Measurements from ENCODE around the gene PHOX2B.

The PHOX2B gene

DNA sequence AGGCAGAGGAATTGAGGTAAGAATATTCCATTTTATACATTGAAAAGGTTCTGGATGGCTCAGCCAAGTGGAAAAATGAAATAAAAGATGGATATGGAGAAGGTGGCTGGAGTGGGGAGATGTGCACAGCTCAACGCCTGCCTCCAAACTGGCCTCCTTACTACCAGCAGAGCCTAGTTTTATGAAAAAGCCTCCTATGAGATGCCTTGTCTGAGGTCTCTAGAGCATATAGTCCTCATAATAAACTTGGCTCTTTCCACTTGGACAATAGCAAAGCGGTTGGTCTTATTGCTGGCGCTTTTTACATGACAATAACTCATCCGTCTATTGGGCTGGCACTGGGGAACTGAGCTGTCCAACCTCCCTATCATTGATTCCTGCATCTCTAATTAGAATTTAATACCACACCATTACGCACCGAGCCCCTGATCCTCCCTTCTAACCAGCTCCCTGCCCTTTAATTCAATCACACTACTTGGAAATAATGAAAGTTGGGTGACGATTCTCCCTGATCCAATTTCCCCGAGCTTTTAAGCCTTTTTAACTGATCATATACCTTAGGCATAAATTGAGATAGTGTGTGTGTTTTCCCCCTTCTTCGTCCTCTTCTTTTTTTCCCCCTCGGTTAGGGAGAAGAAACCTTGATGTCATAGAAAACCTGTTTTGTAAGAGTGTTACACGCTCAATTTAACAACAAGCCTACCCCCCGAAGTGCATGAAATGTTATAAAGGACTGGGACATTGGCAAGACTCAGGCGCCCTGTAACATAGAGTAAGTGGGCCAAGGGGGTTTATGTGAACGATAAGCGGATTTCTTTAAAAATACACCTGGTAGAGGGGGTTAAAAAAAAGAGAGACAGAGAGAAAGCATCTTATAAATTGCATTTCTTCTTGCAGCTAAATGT is at the start of gene PHOX2B:
Gene PHOX2B, minus strand, starts transcription at position 155 of the 905 bp plus-strand sequence. Its CDS starts 115 bp downstream, at position 40.
- DNase-seq (ENCODE audit: extremely low read depth in 1 of 2, low read depth in 1 of 2) = no peak

DNA sequence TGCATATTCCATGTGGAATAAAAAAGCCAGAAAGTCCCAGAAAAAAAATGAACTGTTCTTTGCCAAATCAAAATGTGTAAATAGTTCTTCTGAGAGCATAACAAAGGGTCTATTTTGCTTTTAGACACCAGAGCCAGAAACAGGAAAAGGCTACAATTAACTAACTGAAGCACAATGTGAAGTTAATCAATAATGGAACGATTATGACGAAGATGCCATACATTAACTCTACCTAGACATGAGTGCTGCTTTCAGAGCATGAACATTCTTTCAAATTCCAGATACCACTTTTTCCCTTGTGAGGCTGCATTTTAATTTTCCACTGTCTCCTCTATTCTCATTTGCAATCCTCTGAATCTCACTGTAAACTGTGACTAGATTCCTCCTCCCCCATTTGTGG is 48.7 kb upstream of the PHOX2B start:
- DNase-seq (ENCODE audit: extremely low read depth in 1 of 2, low read depth in 1 of 2) = no peak

DNA sequence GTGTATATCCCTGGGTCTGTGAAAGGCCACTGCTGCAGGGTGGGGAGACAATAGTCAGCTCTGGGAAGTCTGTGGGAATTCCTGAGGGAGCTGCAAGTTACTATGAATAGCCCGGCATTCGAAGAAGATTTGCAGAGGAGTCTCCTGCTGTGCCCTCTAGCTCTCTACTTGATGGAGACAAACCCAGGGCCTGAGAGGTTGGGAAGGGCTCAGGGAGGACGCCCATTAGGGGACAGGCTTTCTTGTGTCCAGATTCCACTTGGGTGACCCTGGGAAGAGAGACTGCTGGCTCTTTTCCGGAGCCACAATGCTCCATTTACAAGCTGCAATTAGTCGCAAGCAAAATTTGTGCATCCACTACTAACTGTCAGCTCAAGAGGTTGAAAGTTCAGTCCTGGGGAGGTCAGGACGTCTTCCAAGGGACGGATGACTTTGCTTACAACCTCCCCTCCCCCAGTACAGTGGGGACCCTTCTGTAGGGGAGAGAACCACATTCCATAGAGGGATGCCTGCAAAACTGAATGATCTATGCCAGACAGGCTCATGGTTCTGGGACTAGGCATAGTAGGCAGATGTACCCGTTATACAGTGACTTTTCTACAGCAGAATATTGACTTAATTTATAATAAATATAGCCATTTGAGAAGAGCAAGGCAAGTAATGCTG is 48.2 kb upstream of the PHOX2B start:
- no peak for DNase-seq (ENCODE audit: extremely low read depth in 1 of 2, low read depth in 1 of 2)

DNA sequence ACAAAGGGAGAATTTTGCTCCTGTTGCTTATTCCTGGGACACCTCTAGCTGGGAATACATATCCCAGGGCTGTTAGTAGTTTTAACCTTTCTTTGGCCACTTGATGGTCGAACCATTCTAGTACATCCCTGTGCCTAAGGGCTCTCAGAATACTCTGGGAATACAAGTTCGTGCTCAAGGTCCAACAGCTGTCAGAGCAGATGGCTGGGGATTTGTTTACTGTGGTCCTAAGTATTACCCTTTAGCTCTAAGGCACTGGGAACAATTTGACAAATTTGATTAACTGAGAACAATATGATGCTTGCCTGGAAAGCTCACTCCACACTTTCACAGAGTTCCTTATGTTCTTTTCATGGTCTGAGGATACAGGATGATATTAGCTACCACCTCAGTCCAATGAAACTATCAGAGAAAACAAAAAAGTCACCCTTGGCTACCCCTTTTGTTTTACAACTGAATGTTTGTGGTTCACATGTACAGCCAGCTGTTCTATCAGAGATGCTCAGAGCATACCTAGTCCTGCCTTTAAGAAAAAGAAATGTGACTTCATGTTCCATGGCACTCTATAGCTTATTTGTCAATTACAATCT is 47.4 kb upstream of the PHOX2B start:
- DNase-seq (ENCODE audit: extremely low read depth in 1 of 2, low read depth in 1 of 2) = no peak

DNA sequence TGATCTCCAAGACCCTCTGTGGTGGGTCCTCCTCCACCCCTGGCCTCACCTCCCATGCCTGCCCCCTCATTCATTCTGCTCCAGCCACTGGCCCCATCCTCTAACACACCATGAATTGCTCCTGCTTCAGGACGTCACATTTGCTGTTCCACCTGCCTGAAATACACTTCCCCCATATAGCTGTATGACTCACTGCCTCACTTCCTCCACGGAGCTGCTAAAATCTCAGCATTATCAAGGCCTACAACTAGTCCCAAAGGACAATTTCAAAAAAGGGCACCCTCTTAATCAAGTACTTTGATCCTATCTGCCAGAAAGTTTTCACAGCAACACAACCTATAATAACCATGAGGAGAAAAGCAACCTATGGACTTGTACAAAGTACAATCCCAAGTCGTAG is 43.6 kb upstream of the PHOX2B start:
- DNase-seq (ENCODE audit: extremely low read depth in 1 of 2, low read depth in 1 of 2) = no peak

DNA sequence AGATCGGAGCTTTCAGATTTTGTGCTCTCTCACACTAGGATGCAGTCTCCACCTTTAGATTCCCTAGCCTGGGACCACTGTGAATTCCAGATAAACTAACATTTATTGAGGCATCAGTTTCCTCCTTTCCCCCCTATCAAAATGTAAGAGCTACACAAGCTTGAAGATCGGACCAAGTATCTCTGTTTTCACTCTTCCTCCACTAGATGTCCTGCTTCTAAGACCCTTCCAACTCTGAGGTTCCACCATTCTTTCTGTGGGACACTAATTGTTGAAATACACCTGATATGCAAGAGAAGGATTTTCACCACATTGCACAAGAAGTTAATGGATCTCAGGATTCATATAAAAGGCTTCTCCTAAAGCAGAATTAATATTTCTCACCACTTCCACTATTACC is 43.0 kb upstream of the PHOX2B start:
- DNase-seq (ENCODE audit: extremely low read depth in 1 of 2, low read depth in 1 of 2) = no peak

DNA sequence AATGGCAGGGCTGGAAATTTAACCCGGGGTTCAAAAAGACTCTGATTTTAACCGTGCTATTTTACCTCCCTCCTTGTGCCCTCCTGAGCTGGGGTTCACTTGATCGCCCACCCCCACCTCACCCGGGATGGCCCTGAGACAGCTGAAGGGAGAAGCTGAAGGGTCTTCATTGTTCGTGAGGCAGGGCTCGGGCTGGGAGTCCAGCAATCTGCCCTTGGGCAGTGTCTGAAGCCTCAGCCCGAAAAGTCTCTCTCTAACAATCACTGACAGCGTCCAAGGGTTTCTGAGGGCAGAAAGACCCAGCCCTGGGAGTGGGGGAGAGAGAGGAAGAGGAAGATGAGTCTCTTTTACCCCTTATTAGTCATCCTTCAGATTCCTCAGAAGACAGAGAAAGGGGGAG is 39.4 kb upstream of the PHOX2B start:
- no peak for DNase-seq (ENCODE audit: extremely low read depth in 1 of 2, low read depth in 1 of 2)

DNA sequence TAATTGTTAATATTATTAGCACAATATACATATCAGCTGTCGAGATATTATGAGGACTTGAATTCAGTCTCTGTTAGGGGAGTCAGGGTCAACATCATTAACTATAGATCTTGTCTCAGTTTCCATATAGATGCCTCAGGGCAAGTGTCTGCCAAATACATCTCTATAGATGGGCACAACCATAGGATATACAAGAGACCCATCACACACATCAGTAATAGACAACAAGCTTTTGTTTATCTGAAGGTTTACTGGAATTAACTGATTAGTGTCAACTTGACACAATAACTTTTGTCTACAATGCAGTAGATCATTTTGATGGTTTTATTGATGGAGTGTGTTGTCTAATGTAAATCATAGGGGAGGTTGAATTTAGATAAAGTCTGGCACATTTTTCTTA is 37.1 kb upstream of the PHOX2B start:
- no peak for DNase-seq (ENCODE audit: extremely low read depth in 1 of 2, low read depth in 1 of 2)

DNA sequence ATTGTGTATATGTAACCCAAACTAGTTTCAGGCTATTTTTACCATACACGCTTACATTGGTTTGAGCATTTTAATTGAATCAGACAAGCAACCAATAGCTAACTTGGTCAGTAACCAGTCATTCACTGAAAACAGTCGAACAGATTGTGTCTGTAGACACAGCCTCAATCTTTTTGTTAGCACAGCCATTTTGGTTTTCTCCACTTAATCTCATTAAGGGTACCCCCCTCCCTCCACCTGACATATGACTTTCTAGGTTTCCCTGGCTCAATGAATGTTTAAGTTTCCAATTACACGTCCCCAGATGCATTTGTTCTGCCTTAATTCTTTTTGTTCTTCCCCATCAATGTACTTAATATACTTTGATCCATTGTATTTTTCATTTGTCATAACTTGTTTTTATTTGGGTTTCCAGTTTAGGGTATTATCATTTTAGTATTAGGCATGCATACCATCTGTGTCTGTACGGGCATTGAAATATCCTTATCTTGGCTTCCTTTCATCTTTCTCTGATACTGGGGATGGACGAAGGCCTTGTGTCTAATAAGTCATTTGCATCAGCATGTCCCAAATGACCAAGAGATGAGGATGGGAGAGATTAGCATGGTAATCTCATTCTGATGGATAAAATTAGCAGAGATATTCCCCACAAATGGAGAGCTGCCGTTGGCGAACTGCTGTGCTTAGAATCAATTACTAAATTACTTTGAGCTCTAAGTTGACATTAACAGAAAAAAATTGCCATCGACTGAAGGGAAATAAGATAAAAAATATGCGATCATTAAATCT is 35.9 kb upstream of the PHOX2B start:
- no peak for DNase-seq (ENCODE audit: extremely low read depth in 1 of 2, low read depth in 1 of 2)

DNA sequence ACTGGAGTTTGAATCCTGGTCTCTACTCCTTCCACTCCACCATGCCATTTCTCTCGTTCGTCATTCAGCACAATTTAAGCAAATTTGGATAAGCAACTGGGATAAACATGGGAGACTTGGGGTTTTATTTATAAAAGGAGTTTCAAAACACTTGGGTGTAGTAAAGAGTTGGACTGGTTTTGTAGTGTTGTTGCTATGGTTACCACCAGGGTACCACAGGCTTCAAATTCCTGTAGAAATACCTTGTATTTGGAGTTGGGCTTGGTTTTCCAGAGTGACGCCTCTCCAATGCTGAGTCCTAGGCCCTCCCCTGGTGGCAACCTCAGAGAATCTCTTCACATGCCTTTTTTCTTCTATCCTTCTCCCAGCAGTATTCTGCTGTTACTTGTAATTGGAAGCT is 27.9 kb upstream of the PHOX2B start:
- no peak for DNase-seq (ENCODE audit: extremely low read depth in 1 of 2, low read depth in 1 of 2)

DNA sequence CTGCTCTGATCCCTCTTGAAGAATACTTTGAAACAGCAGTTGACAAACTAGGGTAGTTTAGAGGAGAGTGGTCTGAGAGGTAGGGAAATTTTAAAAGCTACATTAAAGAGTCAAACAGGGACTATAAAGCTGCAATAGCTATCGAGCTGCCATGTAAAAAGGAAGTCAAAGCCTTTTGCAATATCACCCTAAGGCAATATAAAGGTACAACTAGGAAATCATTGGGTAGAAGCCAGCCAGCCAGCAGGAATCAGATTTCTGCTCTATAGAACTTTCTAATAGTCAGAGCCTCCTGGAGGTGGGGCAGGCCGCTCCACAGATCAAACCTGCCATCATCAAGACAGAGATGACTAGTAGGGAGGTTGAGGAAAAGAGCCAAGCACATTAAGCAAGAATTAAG is 15.2 kb upstream of the PHOX2B start:
- no peak for DNase-seq (ENCODE audit: extremely low read depth in 1 of 2, low read depth in 1 of 2)

DNA sequence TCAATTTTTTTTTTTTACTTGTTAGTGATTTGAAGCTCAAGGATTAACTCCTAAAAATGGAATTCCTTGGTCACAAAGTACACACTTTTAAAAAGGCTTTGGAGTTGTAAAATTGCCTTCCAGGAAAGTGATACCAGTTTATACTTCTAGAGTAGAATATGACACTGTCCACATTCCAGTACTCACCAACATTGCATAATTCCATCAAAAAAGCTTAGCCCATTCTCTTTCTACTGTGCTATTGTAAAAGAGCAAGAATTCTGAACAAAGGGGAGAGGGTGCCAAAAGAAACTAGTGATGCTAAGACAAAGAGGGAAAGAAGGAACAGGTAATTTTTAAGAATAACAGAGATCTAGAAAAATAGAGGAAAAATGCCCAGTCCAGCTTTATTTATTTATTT is 10.4 kb upstream of the PHOX2B start:
- DNase-seq (ENCODE audit: extremely low read depth in 1 of 2, low read depth in 1 of 2) = no peak

DNA sequence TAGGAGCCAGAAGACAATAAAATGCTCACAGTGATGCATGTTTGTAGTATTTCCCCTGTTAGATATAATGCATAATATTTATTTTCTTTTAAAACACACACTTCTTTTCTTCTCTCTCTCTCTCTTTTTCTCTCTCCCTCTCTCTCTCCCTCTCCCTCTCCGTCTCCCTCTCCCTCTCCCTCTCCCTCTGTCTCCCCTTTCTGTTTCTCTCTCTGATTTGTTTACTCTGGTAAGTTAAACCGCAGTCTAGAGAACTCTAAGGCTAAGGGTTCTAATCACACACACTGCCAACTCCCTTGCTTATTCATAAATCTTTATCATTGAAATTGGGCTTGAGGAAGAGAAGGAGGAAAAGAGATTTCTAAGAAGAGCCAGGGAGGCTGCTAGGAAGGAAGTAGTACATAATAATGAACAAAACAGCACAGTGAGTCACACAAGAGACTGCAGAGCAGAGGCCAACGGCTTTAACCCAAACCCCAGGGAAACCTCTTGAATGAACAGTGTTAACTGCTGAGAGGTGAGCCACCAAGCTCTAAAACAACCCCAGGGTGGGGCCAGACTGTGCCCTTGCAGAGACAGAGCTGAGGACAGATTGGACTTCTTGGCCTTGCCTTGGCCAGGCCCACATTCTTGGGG is 9.1 kb upstream of the PHOX2B start:
- DNase-seq (ENCODE audit: extremely low read depth in 1 of 2, low read depth in 1 of 2) = no peak

DNA sequence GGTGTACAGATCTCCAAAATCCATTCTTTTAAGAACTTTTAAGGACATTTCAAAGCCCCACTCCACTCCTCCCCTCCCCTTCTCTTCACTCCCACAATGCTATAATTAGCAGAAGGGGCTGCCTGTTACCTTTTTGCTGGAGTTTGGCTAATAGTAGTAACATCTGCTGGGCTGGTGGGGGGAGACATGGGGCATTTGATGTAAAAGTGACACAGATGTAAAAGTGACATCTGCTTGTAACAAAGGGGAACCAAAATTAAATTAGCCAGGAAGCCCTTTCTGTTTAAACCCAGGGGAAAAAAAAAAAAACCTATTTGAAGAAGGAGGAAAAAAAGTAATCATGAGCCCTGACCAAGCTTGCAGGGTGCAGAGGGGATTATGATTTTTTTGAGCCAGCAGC is 5.4 kb upstream of the PHOX2B start:
- no peak for DNase-seq (ENCODE audit: extremely low read depth in 1 of 2, low read depth in 1 of 2)

DNA sequence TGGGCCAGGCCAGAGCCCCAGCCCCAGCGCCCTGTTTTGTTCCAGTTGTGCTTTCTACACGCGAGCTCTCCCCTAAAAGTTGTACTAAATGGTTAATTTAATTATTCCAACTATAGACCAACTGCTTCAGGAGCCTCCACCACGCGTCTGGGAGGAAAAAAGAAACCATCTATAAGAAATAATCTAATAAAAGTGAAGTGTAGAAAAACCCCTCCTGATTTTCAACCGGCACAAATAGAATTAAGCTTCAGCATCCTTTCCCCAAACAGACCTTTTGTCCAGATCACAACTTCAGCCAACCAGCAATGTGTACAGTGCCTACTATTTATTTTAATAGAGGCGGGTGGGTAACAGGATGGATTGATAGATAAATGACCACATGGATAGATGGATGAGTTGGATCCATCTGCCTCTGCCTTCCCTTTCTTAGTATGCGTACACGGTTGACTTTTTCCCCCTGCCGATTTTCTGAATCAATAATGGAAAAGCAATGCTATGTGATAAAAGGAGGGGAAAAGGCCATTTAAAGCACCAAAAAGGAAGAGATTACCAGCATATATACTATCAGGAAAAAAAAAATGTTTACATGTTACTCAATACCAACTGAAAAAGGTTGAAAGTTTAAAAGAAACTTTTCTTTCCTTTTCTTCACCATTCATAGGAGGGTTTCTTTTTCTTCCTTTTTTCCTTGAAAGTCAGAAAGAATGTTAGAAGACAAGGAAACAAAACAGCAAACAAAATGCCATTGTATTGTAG is 3.7 kb upstream of the PHOX2B start:
- no peak for DNase-seq (ENCODE audit: extremely low read depth in 1 of 2, low read depth in 1 of 2)

DNA sequence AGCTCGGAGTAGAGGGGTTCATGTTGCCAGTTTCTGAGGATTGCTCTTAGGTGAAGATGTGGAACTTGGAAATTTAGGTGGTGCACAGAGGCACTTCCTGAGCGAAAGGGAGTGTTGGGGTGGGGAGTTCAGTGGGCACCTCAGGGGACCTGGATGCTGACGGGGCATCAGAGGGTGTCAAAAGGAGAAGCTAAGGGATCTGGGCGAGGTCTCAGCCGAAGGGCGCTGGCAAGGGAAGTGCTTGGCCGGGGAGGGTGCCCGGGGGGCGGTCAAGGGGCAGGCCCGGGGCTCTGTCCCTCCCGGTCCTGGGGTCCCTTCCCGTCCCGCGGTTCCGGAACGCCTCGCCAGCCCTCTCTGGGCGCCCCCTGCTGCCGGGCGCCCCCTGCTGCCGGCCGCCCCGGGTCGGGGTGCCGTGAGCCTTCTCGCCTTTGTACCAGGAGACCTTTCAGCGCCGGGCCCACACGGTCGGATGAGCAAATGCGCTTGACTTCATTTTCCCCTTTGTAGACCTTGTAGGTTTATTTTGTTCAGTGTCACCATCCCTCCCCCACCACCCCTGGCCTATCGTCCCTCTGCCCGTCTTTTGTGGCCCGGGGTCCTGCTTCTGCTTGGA is 3.0 kb upstream of the PHOX2B start:
- DNase-seq (ENCODE audit: extremely low read depth in 1 of 2, low read depth in 1 of 2) = no peak

DNA sequence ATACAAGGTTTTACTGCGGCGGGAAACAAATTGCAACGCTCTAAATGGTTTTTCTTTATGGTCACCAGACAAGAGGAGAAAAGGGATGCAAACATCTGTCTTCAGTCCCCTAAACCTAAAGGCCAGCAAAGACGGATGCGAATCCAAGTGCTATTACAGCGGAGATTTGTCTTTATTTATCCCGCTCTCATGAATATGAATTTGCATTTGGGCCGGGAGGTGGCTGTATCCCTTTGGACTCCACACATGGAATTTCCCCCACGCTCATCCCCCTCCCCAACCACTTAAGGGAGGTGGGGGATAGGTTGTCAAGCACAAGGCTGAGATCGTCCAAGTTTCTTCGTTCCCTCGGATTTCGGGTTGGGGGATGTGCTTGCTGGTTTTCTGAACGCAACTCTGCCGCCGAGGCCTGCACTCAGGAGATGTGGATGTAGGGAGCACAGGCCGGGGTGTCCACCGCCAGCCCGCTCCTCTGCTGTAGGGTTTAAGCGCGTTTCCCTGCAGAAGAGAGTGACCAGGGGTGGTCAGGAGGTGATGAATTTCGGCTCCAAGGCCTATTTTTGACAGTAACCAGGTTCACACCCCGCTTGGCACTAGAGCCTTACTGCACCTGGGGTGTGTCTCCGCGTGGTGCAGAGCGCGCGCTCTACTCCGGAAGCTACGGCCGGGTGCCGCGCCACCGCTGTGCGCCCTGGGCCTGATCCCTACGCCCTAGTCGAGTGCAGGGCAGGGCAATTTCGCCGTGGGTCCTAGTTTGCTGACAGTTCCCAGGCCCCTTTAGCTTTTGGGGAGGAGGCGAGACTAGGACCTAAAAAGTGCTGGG is 2.3 kb upstream of the PHOX2B start:
- no peak for DNase-seq (ENCODE audit: extremely low read depth in 1 of 2, low read depth in 1 of 2)

DNA sequence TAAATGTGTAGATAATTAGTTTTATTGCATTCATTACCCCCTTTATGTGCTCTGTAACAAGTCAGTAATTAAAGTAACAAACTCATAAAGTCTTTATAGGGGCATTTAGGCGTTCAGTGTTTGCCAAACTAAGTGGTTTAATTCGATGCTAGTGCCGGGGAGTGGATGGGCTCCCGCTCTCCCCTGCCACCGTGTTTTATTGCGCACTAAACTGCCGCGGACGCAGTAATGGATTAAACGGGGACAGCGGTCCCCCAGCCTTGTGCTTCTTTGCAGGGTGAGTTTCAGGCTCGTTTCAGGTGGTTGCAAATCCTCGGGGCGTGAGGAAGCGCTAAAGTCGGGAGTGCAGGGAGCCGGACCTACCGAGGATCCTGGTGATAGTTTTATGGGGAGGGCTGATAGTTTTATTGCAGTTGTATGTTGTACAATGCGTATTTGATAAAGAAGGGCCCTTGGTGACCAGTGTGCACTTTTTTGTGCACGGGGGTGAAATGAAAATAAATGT is 1.6 kb upstream of the PHOX2B start:
- DNase-seq (ENCODE audit: extremely low read depth in 1 of 2, low read depth in 1 of 2) = no peak

DNA sequence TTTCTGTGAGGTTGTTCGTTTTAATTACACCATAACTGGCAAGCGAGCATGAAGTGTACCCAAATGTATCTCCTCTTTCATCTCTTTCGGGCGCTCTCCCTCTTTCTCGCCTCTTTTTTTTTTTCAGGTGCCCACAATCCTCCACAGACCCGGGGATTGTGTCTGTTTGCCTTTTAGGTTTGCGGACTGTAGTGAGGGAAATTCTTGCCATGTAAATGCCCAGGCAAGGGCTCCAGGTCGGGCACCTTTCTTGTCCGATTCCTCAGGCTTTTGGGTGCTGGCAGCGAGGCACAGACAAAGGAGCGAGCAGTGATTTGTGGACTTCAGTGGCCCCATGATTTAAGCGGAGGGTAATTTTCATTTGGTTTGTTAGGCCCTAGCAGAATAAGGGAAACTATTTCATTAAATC is 1.1 kb upstream of the PHOX2B start:
- DNase-seq (ENCODE audit: extremely low read depth in 1 of 2, low read depth in 1 of 2) = no peak

Data from stimulated activated CD8-positive, alpha-beta memory T cell treated with anti-CD3 and anti-CD28 coated beads, Interleukin-7, amount 100 ng/mL, for 48 hours (primary cell).